CD14-positive monocyte (primary cell): ENCODE measurements around the gene SULT2B1. TPM values are rescaled to one million over a fixed set of nuclear protein-coding genes. Genes with fewer than 3 reads are reported as not detected.
A peak's percentile ranks its signal among the peaks of the same experiment; 100 is the strongest.

Experiments used
- DNase-seq, 3 donors: peaks; one replicate each; pipeline ENCODE4 v3.0.0-alpha.2; 2011 to 2022
- H2AFZ ChIP-seq: 2 replicates; pipeline ENCODE4 v1.6.0; 2012; ENCODE audit warnings: mild to moderate bottlenecking, low read depth, low read length, inconsistent platforms; ENCODE audit not compliant: insufficient read depth, poor library complexity, severe bottlenecking
- H3K27ac ChIP-seq, 2 donors: 1 replicate in 1 of 2; 2 replicates in 1 of 2; pipeline ENCODE4 v1.5.1; 2012 to 2013; ENCODE audit warnings: low read length in 2 of 2, control low read depth in 1 of 2, inconsistent platforms in 1 of 2, low read depth in 1 of 2, mild to moderate bottlenecking in 1 of 2
- H3K27me3 ChIP-seq, 2 donors: one replicate each; pipeline versions ENCODE4 v1.6.0 to v1.6.1; 2011 to 2013; ENCODE audit warnings: low read length in 2 of 2; ENCODE audit not compliant: control insufficient read depth in 2 of 2, insufficient read depth in 2 of 2
- H3K36me3 ChIP-seq, 2 donors: replicated peaks in 1 of 2; 1 replicate in 1 of 2; 2 replicates in 1 of 2; pipeline versions ENCODE4 v1.5.1 to v1.6.1; 2012 to 2013; ENCODE audit warnings: low read length in 2 of 2, control low read depth in 1 of 2, inconsistent platforms in 1 of 2, mild to moderate bottlenecking in 1 of 2; ENCODE audit not compliant: insufficient read depth in 2 of 2, control insufficient read depth in 1 of 2
- H3K4me1 ChIP-seq, 2 donors: 1 replicate in 1 of 2; 2 replicates in 1 of 2; pipeline versions ENCODE4 v1.5.1 to v1.6.1; 2012 to 2013; ENCODE audit warnings: low read length in 2 of 2, control low read depth in 1 of 2, inconsistent platforms in 1 of 2, mild to moderate bottlenecking in 1 of 2, moderate library complexity in 1 of 2; ENCODE audit not compliant: insufficient read depth in 2 of 2, control insufficient read depth in 1 of 2
- H3K4me2 ChIP-seq: replicated peaks from 2 replicates; pipeline ENCODE3; 2012; ENCODE audit warnings: low read length, moderate library complexity, mild to moderate bottlenecking; ENCODE audit not compliant: poor library complexity, severe bottlenecking; ENCODE audit errors: extremely low read depth
- H3K4me3 ChIP-seq, 3 experiments: fragments of 200-600 bp in 1 of 3; sonication (generic) in 1 of 3; replicated peaks in 1 of 3; 1 replicate in 2 of 3; 2 replicates in 1 of 3; pipeline ENCODE4 v1.5.1; 2011 to 2013; ENCODE audit warnings: low read length in 3 of 3, mild to moderate bottlenecking in 3 of 3, control low read depth in 2 of 3, low read depth in 2 of 3, inconsistent platforms in 1 of 3, moderate library complexity in 1 of 3
- H3K79me2 ChIP-seq: 2 replicates; pipeline ENCODE4 v1.6.0; 2012; ENCODE audit warnings: mild to moderate bottlenecking, control low read depth, inconsistent platforms, low read length, moderate library complexity; ENCODE audit not compliant: insufficient read depth
- H3K9ac ChIP-seq: 2 replicates; pipeline ENCODE4 v1.6.0; 2017; ENCODE audit warnings: low read length, mild to moderate bottlenecking; ENCODE audit not compliant: insufficient read depth, poor library complexity, severe bottlenecking
- H3K9me3 ChIP-seq, 2 donors: replicated peaks in 1 of 2; 1 replicate in 1 of 2; 2 replicates in 1 of 2; pipeline versions ENCODE4 v1.5.1 to v1.6.1; 2012 to 2013; ENCODE audit warnings: low read length in 2 of 2, control low read depth in 1 of 2; ENCODE audit not compliant: control insufficient read depth in 1 of 2, insufficient read depth in 1 of 2
- H4K20me1 ChIP-seq: 2 replicates; pipeline ENCODE4 v1.6.0; 2012; ENCODE audit warnings: mild to moderate bottlenecking, low read length, control low read depth, moderate library complexity; ENCODE audit not compliant: insufficient read depth
- H3K27ac Mint-ChIP-seq, 7 donors: one replicate each; pipeline ENCODE4 v1.8.0; 2020; ENCODE audit warnings: mild to moderate bottlenecking in 7 of 7, mixed read lengths in 7 of 7, moderate library complexity in 6 of 7, inconsistent platforms in 2 of 7
- H3K27me3 Mint-ChIP-seq, 3 donors: one replicate each; pipeline ENCODE4 v1.8.0; 2021 to 2022; ENCODE audit warnings: low read depth in 3 of 3, mild to moderate bottlenecking in 3 of 3, mixed read lengths in 3 of 3, moderate library complexity in 3 of 3, inconsistent platforms in 1 of 3
- H3K36me3 Mint-ChIP-seq, 2 donors: one replicate each; pipeline ENCODE4 v1.8.0; 2020; ENCODE audit warnings: mixed read lengths in 2 of 2, inconsistent platforms in 1 of 2, mild to moderate bottlenecking in 1 of 2
- H3K4me1 Mint-ChIP-seq: one replicate; pipeline ENCODE4 v1.8.0; 2020; ENCODE audit warnings: mild to moderate bottlenecking, mixed read lengths
- H3K4me3 Mint-ChIP-seq, 2 donors: one replicate each; pipeline ENCODE4 v1.8.0; 2020; ENCODE audit warnings: mild to moderate bottlenecking in 2 of 2, mixed read lengths in 2 of 2, moderate library complexity in 1 of 2
- H3K9me3 Mint-ChIP-seq, 7 donors: one replicate each; pipeline ENCODE4 v1.8.0; 2020 to 2022; ENCODE audit warnings: mixed read lengths in 7 of 7, mild to moderate bottlenecking in 6 of 7, moderate library complexity in 6 of 7, inconsistent platforms in 2 of 7
- CTCF ChIP-seq: fragments of 200-600 bp; IDR thresholded peaks from one replicate; pipeline ENCODE4 v1.8.0; 2022; ENCODE audit warnings: antibody characterized with exemption, mild to moderate bottlenecking
- WGBS: methylation state at CpG from one replicate; pipeline ENCODE4 v1.1.5; 2013; ENCODE audit warnings: missing lambda C conversion rate; ENCODE audit not compliant: insufficient coverage; 5-methylcytosine and 5-hydroxymethylcytosine counted together
- intact Hi-C, 2 donors: fragments of 100-400 bp; cut with micrococcal nuclease; formaldehyde crosslinking; loops; one replicate each; pipeline versions ENCODE4 v1.15.0 to v1.15.1; 2023
- polyA plus RNA-seq, 3 donors: library from polyadenylated mRNA; depleted of rRNA in 1 of 3; unstranded in 2 of 3; stranded (reverse) in 1 of 3; fragments of 300-500 nt in 2 of 3; fragments of >200 nt in 1 of 3; fragmentation: Illumina TruSeq in 2 of 3; gene quantifications; 1 replicate in 2 of 3; 2 replicates in 1 of 3; pipeline ENCODE4 v1.2.3, GENCODE V29; 2012 to 2021

SULT2B1 gene
- polyA plus RNA-seq, 3 donors, result 0.09 to 0.40 TPM; not detected in 1

GRCh38 chr19:48615231-48616040 lies 63.5 kb downstream of the SULT2B1 start:
- no peak for DNase-seq
- H3K4me1 Mint-ChIP-seq, result peaks cover 32% of the 10 kb centered on the region
- H4K20me1 ChIP-seq, result peaks cover 41% of the 10 kb centered on the region

GRCh38 chr19:48616041-48616436 lies 64.1 kb downstream of the SULT2B1 start:
- no peak overlapping the region for H3K9ac ChIP-seq
- Mint-ChIP-seq H3K4me3 (no peak overlapping the region), H3K27me3 (peaks cover 0 to 2% (median 0%) of the 10 kb centered on the region in 3 donors), H3K36me3 (peaks cover 27 to 30% of the 10 kb centered on the region in 2 donors), H3K4me1 (peaks cover 32% of the 10 kb centered on the region), H3K9me3 (peaks cover 0 to 3% (median 0%) of the 10 kb centered on the region in 7 donors), H3K27ac (peak overlapping the region in 4 of 7 donors; percentile 10 to 72 (median 45))
- H3K27ac ChIP-seq, result peak overlapping the region in 1 of 2 donors; percentile 31
- no peak overlapping the region for H3K4me3 ChIP-seq
- peaks cover 34 to 39% of the 10 kb centered on the region in 2 donors for H3K4me1 ChIP-seq
- no peak for TF ChIP-seq CTCF
- 93% methylated on average over 13 of the region's 16 CpGs for WGBS
- intact Hi-C loops, result no loop called here
- no peak overlapping the region for H3K4me2 ChIP-seq
- no peak overlapping the region for H2AFZ ChIP-seq
- H3K27me3 ChIP-seq, result no peaks in the 10 kb centered on the region
- H3K36me3 ChIP-seq, result peaks cover 30 to 31% of the 10 kb centered on the region in 2 donors
- no peak for DNase-seq
- peaks cover 46% of the 10 kb centered on the region for H3K79me2 ChIP-seq
- peaks cover 41% of the 10 kb centered on the region for H4K20me1 ChIP-seq
- no peaks in the 10 kb centered on the region for H3K9me3 ChIP-seq

More at GRCh38 chr19:48615231-48616040, 63.5 kb downstream of the SULT2B1 start:
- Histone ChIP-seq H3K4me1 (peaks cover 28 to 33% of the 10 kb centered on the region in 2 donors), H2AFZ (no peak overlapping the region), H3K27ac (no peak overlapping the region), H3K9ac (no peak overlapping the region), H3K36me3 (peaks cover 30 to 31% of the 10 kb centered on the region in 2 donors), H3K4me3 (no peak overlapping the region), H3K9me3 (no peaks in the 10 kb centered on the region), H3K4me2 (no peak overlapping the region), H3K79me2 (peaks cover 41% of the 10 kb centered on the region), H3K27me3 (no peaks in the 10 kb centered on the region)
- peaks cover 27 to 30% of the 10 kb centered on the region in 2 donors for H3K36me3 Mint-ChIP-seq
- WGBS, result 92% methylated on average over 5 of the region's 19 CpGs
- H3K9me3 Mint-ChIP-seq, result peaks cover 0 to 3% (median 0%) of the 10 kb centered on the region in 7 donors
- H3K4me3 Mint-ChIP-seq, result no peak overlapping the region
- peak overlapping the region in 3 of 7 donors; percentile 7 to 72 (median 10) for H3K27ac Mint-ChIP-seq
- intact Hi-C loops, result no loop called here
- no peak for TF ChIP-seq CTCF
- H3K27me3 Mint-ChIP-seq, result peaks cover 0 to 2% (median 0%) of the 10 kb centered on the region in 3 donors
